Measurements from ENCODE around the gene EDAR. TPM values are rescaled to one million over a fixed set of nuclear protein-coding genes. Genes with fewer than 3 reads are reported as not detected.

Gene EDAR
- total and polyA plus RNA-seq, 10 of the 15 experiments (the other 5 are each of a cell fraction or from before 2014, with no cell fraction given): 0.04 TPM; not detected in 9

DNA sequence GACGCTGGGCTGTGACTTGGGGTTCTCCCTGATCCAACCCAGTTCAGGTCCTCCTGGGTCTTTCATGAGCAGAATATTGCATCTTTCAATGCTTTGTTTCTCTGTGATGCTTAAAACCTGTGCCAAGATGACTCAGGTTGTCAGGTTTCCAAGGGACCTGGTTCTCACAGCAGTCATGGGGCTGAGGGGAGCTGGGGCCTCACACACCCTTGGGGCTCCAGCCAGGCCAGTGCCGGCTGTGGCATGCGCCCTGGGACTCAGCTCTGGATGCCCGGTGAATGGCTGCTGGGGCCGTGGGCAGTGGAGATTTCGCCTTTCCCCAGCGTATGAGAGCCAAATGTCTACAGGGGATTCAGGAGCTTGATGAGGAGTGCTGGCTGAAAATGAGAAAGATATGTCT lies 29.6 kb downstream of the EDAR start:
- intact Hi-C loops (cut with micrococcal nuclease; ENCODE audit: unreplicated experiment): no loop called here
- FAIRE-seq: no peak

More for the DNA sequence above, 29.6 kb downstream of the EDAR start:
- TF ChIP-seq MEF2B (IDR thresholded peaks at IDR 0.05; ENCODE audit: partially characterized antibody, poor library complexity, severe bottlenecking): no peak
- no peak for TF ChIP-seq CBX3 (IDR thresholded peaks at IDR 0.05; ENCODE audit: borderline replicate concordance, low read depth)
- no peak for TF ChIP-seq EZH2 (IDR thresholded peaks at IDR 0.05; ENCODE audit: borderline replicate concordance, control insufficient read depth, low read depth, low read length)
- TF ChIP-seq, protein P1, sequence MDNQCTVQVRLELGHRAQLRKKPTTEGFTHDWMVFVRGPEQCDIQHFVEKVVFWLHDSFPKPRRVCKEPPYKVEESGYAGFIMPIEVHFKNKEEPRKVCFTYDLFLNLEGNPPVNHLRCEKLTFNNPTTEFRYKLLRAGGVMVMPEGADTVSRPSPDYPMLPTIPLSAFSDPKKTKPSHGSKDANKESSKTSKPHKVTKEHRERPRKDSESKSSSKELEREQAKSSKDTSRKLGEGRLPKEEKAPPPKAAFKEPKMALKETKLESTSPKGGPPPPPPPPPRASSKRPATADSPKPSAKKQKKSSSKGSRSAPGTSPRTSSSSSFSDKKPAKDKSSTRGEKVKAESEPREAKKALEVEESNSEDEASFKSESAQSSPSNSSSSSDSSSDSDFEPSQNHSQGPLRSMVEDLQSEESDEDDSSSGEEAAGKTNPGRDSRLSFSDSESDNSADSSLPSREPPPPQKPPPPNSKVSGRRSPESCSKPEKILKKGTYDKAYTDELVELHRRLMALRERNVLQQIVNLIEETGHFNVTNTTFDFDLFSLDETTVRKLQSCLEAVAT (IDR thresholded peaks at IDR 0.05): no peak
- no peak for TF ChIP-seq CREM (IDR thresholded peaks at IDR 0.05; ENCODE audit: low read depth)
- no peak for TF ChIP-seq SIN3A (IDR thresholded peaks at IDR 0.05; ENCODE audit: low read depth, low read length)
- TF ChIP-seq SMC3 (IDR thresholded peaks at IDR 0.05; ENCODE audit: borderline replicate concordance, low read length): no peak
- TF ChIP-seq, protein P2, sequence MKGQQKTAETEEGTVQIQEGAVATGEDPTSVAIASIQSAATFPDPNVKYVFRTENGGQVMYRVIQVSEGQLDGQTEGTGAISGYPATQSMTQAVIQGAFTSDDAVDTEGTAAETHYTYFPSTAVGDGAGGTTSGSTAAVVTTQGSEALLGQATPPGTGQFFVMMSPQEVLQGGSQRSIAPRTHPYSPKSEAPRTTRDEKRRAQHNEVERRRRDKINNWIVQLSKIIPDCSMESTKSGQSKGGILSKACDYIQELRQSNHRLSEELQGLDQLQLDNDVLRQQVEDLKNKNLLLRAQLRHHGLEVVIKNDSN (IDR thresholded peaks at IDR 0.05; ENCODE audit: borderline replicate concordance, extremely low read length, insufficient read depth, low read depth, low read length): no peak
- Histone ChIP-seq H3K79me2 (ENCODE audit: control insufficient read depth, insufficient read depth, low read length) (no peaks in the 10 kb centered on the region), H3K27me3 (replicated peaks in 1 of 2; ENCODE audit: control insufficient read depth in 2 of 2, insufficient read depth in 2 of 2, low read length in 1 of 2) (peaks cover 0 to 3% of the 10 kb centered on the region in 2 experiments; a peak in 3 of 4 replicates), H3K27ac (ENCODE audit: control insufficient read depth, insufficient read depth) (no peak overlapping the region), H3K4me3 (no peak overlapping the region), H3K9me3 (replicated peaks; ENCODE audit: control insufficient read depth, insufficient read depth, low read length) (no peaks in the 10 kb centered on the region), H3K36me3 (ENCODE audit: control insufficient read depth in 2 of 2, insufficient read depth in 2 of 2, low read length in 1 of 2) (no peaks in the 10 kb centered on the region), H4K20me1 (ENCODE audit: control insufficient read depth, insufficient read depth) (no peaks in the 10 kb centered on the region), H3K4me1 (ENCODE audit: control insufficient read depth, insufficient read depth, low read length) (no peaks in the 10 kb centered on the region), H3K4me2 (ENCODE audit: control insufficient read depth, insufficient read depth) (no peak overlapping the region), H2AFZ (ENCODE audit: control insufficient read depth, low read depth, low read length) (no peak overlapping the region), H3K9ac (ENCODE audit: control insufficient read depth, insufficient read depth, low read length) (no peak overlapping the region)
- ATAC-seq (no peak), DNase-seq (ENCODE audit: low read depth, low spot score) (no peak)
- SMC1A ChIA-PET (ENCODE audit: uncharacterized antibody, unreplicated experiment): no interaction called here
- 36% methylated on average over 6 of the region's 7 CpGs for WGBS (ENCODE audit: insufficient coverage, insufficient replicate concordance, low lambda C conversion rate, missing lambda C conversion rate)
- no TSS peak for BruUV-seq (replicated peaks)
- CTCF ChIA-PET: no interaction called here
- POLR2A ChIA-PET: no interaction called here
- RAD21 ChIA-PET (ENCODE audit: unreplicated experiment): no interaction called here
- in situ Hi-C loops (cut with MboI): no loop called here
